GM18502 (cell line): ENCODE data around the gene DCLK1.

Experiments
- ATAC-seq: cut with Tn5 transposase; IDR thresholded peaks from one replicate; pipeline ENCODE4 v1.9.1; 2021; ENCODE audit warnings: mild to moderate bottlenecking; ENCODE audit not compliant: unreplicated experiment, poor library complexity

Gene DCLK1

DNA sequence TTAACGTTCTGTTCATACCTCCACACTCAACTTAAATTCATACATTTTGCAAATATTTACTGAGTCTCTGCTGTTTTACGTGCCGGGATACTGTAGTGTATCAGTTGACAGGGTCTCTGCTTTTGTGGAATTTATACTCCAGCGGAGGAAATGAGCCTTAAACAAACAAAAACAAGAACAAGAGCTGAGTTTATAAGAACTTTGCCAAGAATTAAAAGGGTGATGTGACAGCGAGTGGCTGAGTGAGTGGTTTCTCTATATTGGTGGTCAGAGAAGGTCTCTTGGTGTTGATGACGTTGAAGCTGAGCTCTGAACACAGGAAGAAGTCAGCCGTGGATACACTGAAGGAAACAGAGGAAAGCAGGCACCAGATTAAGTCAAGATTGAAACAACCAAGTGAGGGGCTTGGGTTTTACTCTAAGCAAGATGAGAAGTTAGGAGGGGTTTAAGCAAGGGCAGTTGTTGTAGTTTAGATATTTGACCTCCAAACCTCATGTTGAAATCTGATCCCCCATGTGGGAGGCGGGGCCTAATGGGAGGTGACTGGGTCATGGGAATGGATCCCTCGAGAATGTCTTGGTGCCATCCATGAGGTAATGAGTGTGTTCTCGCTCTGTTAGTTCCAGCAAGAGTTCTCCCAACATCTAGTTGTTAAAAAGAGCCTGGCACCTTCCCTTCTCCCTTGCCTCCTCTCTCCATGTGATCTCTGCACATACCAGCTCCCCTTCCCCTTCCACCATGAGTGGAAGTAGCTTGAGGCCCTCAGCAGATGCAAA is 248.3 kb downstream of the DCLK1 start:
- ATAC-seq, result no peak

DNA sequence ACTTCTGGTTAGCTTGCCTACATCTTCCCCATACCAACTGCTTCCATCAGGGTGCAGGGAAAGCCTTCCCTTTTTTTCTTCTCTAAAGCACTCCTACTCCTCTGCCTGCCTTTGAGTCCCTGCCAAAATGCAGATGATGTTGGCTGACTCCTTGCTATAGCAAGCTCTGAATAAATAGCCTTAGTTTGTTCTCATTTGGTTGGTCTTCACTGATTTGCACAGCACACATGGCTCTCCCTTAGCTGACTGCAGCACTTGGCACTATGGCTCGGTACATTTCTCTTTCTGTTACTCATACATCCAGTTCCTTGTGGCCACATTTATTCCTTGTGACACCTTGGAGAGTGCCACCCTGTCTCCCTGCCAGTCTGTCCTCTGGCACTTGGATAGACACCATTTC is 249.8 kb downstream of the DCLK1 start:
- no peak for ATAC-seq

DNA sequence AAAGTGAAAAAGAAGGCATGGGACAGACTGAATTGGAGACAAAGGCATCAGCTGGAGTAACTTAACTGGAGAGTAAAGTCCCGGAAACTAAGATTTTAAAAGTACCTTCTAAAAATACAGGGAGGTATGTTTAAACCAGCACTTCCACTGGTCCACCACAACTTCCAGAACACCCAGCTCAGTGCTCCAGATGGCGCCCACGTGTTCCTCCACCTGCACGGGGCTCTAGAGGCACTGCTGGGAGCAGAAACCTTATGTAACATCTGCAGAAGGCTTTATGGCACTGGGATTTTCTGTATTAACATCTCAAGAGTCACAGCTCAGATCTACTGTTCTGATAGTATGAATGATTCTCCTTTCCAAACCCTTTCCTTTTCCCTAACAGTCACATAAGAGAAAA is 252.1 kb downstream of the DCLK1 start:
- no peak for ATAC-seq

DNA sequence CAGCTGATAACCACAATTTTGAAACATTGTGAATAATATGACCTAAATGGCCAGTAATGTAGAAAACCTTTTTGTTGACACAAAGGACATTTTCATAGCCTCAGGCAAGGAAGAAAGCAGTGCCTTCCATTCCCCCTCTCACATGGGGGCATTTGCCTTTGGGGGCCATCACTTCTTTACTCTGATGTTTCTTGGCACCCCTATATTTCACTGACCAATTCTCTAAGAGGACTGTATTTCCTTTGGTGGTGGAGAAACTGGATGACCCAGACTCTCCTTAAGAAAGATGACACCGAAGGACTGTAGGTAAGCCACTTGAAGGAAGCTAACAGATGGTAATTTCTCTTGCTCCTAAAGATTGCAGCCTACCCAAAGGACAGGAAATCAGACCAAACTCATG is 254.6 kb downstream of the DCLK1 start:
- ATAC-seq, result no peak

DNA sequence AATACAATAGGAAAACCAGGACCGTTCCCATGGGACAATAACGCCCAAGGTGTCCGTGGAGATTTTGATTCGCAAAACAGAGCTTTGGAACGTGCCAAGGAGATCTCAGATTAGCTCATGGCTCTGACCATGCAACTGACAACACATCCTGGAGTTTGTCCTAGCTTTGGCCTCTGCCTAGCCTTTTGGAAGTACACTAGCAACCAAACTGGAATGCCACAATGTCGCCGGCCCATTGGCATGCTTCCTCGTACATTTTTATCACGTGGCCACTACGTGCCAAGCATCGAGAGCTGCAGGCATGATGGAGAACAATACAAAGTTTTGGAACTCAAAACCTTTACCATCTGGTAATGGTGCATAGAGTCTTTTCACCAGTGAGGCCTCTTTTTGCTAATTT is 256.5 kb downstream of the DCLK1 start:
- ATAC-seq, result no peak

DNA sequence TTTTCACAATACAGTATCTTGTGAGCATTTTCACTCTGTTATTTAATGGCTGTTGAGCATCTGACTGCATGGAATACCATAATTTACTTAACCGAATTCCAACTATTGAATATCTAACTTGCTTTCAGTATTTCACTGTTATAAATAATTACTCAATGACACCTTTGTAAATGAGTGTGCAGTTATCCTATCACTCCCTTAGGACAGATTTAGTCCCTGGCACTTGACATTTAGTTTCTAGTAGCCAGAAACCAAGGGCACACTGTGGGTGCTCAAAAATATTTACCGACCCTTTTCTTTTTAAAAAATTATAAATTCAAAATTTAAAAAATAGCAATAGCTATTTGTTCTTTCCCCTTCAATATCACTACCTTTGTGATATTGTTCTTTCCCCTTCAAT is 258.8 kb downstream of the DCLK1 start:
- ATAC-seq, result no peak

DNA sequence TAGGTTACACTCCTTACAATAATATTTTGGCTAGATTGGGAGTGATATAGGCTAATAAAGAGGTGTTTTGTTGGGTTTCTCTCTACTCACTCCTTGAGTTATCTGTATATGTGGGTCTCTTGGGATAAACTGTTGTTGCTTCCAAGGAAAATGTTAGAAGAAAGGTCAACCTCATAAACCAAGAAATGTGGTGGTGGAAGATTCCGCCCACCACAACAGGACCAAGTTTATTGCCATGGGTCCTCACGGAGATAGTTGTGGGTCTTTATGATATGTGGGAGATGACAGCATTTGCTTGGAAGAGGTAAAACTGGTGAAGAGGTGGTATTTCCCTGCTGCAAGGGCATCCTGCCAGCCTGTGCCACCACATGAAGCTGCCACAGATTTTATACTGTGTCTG is 259.6 kb downstream of the DCLK1 start:
- no peak for ATAC-seq

DNA sequence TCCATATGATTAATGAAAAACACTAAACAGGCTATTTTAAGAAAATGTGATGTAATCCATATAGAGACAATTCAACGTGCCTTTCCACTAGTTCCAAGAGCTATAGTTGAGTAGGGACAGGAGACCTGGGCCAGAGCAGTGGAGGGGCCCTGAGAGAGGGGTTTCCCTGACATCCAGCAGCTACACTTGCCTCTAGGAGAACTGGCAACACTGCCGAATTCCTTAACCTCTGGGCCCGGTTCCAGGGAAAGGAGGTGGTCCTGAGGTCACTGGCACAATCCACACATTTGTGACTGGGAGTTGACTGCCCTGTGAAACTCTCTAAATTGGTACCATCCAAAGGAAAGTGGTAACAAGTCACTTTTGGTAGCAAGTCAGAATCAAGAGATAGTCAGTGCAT is 264.4 kb downstream of the DCLK1 start:
- ATAC-seq, result no peak

DNA sequence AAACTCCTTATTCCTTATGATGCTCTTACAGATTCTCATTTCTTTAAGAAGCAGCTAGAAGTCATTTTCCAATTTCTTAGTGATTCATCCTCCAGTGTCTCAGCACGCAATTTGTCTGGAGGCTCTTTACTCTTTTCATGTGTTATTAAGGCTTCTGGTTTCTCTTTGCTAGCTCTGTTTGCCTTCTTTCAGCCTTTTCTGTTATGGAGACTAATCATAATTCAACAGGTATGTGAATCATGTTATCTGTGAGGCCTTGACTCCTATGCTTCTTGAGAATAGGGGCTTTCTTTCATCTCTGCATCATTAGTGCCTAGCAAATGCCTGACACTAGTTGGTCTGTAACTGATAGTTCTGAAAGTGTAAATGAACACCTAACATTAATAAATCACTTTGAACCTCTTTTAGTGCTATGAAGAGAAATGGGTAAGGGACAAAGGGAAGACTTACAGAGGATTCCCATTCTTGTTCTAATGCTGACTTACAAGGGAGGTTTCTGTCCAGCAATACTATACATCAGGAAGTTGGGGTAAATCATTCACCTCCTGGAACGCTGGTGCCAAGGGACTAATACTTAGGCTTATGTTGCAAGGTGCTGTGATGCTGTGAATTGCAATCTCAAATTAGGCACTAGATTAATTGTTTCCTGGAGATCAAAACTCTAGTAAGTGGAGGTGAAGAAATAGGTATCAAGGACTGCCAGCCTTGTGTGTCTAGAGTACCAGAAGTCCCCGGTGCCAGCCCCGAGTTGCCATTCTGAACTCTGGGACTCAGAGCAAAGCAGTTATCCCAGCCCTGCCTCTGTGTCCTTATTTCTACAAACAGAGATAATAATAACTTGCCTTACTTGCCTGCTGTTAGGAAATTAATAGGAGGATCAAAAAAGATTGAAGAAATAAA is 265.6 kb downstream of the DCLK1 start:
- ATAC-seq, result no peak

DNA sequence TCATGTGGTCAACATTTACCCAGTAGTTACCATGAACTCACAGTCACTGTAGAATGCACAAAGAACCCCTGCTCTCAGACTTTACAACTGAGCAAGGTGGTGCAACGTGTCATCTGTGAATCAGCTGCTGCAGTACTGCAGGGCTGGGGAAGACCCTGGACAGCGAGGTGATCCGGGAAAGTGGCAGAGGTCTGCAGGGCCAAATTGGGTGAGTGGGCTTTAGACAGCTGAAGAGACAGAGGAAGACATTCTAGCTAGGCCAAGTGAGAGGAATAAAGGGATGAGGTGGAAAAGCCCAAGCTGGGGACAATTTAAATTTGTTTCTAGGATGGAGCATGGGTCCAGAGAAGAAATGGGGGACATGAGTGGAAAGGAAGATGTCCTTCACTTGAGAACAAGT is 270.5 kb downstream of the DCLK1 start:
- no peak for ATAC-seq

DNA sequence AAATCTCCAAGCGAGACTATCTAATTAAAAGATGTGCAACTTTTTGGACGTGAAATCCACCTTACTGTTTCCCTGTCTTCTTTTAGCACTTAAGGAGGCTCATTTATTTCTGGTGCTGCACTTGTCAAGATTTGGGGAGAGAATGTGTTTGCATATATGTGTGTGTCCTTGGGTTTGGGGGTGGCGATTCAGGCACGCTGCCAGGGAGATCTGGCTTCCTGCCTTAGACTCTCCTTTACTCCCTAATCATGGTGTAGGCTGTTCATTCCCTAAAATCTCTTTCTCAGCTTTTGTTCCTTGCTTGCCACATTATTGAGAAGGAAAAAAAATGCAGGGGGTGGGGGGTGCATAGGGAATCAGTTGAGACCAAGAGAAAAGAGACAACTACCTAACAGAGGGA is 271.2 kb downstream of the DCLK1 start:
- ATAC-seq, result no peak

DNA sequence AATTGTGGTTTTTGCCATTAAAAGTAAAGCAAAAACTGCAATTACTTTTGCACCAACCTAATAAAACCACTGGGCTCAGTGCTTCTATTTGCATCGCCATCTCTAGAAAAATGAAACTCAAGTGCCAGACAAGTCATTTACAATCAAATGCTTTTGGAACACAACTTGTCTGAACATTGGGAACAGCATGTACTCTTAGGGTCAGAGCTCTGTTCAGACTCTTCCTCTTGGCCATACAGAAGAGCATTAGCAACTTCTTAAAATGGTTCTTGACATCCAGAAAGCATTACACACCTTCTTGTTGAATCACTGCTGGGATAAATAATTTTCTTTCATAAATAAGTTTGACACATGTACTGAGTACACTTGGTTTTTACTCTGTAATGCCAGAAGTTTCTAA is 272.5 kb downstream of the DCLK1 start:
- ATAC-seq, result no peak

DNA sequence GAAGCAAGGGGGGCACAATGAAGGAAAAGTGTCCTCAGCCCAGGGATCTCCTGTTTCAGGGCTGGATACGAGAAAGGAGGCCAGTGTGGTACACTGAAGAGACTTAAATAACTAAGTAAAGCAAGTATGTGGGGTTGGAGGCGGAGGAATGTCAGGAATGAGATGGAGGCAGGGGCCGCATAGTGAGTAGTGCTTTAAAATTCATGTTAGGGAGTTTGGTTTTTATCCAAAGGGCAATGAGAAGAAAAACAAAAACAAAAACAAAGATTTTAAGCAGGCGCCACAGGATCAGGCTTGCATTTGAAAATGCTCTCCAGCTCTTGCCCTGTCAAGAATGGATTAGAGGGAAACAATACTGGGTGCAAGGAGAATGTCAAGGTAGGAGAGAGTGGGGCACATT is 273.4 kb downstream of the DCLK1 start:
- ATAC-seq, result no peak

DNA sequence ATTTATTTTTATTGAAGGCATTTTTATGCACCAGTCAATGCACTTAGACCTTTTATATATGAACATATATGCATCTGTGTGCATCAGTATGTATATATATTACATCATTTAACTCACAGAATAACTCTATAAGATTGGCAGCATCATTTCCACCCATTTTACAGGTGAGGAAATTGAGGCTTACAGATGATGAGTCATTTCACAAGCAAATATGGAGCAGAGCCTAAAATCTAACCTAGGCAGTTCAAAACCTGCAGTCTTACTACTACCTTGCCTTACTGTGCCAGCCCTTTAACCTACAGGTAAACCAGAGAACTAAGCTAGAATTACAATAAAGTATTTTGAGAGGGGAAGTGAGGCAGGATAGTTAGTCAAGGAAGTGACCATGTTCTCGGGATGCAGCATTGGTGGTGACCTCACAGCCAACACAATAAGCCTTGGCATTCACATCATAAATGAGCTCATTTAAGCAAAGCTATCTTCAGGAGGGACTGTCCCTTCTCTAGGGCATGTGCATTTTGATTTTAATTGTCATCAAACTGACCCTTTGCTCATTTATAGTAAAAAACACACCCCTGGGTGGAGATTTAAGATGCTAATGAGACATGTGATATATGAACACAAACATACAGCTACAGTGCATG is 274.3 kb downstream of the DCLK1 start:
- ATAC-seq, result no peak

DNA sequence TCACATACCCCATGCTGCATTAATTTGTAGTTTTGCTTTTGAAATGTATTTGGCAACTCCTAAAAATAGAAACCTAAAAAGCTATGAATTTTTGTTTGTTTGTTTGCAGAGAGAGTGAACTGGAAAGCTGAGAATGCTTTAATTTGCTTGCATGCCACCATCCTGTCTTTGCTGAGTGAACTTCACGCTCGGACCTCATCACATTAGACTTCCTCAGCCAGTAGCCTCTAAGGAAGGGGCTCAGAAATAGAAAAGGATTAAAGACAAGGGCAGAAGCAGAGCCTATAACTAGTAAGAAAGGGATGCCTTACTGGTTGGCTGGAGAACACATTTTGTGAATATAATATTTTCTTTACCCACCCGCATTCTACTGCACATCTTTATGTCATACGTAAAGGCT is 275.1 kb downstream of the DCLK1 start:
- ATAC-seq, result no peak

DNA sequence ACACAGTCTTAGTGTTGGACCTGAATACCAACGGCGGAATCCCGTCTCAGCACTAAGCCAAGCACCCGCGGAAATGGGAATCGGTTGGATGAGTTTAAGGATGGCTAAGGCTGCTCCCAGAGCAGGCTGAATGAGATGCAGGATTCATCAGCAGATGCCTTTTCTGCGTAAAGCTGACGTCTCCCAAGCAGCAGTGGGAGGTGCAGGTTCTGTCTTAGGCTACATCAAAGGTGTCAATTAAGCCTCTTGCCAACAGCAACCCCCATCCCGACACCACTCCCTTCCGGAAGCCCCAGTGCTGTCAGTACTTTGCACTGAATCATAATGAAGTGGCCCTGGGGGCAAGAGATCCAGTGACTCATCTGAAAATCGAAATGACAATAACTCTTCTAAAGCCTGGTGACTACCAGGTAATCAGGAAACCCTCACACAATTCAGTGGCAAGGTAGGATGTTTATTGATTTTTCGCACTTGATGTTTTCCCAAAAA is 275.6 kb downstream of the DCLK1 start:
- ATAC-seq, result no peak

DNA sequence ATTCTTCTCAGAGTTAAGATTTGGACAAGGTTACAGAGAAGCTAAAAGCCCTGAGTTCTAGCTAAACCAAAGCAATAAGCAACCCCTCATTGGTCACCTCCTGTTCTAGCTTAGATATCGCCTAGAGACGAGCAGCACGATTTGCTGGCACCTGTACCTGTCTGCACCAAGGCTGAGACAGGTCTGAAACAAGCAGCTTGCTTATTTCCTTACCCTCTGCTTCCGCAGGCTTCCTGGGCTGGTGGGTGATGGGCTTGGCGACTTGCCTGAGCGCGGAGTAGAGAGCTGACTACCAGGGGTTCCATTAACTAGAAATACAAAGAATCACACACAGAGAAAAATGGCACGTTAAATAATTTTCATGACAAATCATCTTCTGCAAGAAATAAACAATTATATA is 276.9 kb downstream of the DCLK1 start:
- ATAC-seq, result no peak

DNA sequence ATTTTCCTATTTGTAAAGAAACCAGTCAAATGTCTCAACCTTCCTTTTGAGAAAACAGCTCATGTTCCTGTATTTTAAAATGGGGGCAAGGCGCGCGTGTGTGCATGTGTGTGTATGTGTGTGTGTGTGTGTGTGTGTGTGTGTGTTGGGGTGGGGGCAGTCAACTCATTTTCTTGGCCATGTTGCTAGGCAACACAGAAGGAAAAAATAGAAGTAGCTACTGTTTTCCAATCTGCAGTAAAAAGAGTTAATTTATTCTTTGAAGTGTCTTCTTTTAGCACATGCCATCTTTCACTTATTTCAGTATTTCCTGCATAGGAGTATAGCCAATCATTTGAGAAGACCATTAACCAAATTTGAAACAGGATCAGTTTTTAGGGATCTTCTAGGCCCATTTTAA is 279.3 kb downstream of the DCLK1 start:
- no peak for ATAC-seq

DNA sequence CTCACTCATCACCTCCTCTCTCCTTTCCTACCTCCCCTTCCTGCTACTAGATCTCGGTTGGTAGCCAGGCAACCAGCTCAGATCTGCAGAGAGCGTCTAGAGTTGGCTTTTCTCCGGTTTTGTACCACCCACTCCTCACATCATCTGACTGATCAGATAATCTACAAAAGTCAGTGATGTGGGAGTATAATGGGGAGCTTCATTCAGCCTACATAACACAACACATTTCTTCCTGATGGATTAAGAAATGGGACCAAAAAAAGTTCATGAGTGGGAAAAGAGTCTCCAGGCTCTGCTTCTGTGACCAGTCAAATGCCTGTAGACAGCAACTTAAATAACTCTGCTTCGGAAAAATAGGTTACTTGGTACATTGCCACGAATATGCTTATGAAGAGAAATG is 279.8 kb downstream of the DCLK1 start:
- ATAC-seq, result no peak

DNA sequence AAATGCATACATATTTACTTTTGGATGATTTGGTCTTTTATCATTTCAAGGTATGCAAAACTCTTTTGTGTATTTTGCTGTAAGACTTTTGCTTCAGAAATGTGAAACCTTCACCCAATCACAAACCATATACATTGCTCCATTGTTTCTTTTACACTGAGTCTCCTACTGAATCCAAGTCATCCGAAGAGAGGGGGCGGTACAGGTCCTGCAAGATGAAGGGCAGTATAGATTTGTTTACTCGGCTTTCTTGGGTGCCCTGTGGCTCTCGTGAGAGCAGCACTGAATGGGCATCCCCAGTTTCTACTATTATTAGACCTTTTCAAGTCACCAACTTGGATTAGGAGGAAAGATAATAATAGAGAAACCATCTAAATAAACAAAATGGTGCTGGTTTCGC is 280.6 kb downstream of the DCLK1 start:
- no peak for ATAC-seq

DNA sequence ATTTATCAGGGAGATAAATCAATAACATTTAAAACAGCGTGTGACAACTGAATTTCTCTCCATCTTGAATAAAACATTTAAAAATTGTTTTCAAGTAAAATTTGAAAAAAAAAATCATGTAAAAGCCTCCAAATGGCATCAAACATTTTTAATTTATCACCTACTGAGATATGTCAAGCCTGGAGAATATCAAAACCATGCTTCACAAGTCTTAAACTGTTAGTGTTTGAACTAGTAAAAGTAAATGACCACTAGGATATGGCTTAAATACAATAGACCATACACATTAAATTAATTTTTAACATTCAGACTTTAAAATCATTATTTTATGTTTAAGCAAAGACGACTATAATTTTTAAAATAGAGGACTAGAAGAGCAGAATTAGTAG is 281.9 kb downstream of the DCLK1 start:
- ATAC-seq, result no peak
